Prostate gland (tissue), 2 donors: ENCODE data around the gene PPP4R1.

Experiments
- CTCF ChIP-seq, 4 experiments: fragments of 200-600 bp in 2 of 4; fragments of 450-650 bp in 2 of 4; sonication (generic) in 2 of 4; IDR thresholded peaks; 1 replicate in 3 of 4; 2 replicates in 1 of 4; pipeline ENCODE4 v1.5.1; 2016 to 2019; ENCODE audit warnings: antibody characterized with exemption in 4 of 4, mild to moderate bottlenecking in 2 of 4, moderate library complexity in 2 of 4
- POLR2A ChIP-seq: fragments of 450-650 bp; IDR thresholded peaks from one replicate; pipeline ENCODE4 v1.6.1; 2016; ENCODE audit warnings: antibody characterized with exemption, mild to moderate bottlenecking

DNA sequence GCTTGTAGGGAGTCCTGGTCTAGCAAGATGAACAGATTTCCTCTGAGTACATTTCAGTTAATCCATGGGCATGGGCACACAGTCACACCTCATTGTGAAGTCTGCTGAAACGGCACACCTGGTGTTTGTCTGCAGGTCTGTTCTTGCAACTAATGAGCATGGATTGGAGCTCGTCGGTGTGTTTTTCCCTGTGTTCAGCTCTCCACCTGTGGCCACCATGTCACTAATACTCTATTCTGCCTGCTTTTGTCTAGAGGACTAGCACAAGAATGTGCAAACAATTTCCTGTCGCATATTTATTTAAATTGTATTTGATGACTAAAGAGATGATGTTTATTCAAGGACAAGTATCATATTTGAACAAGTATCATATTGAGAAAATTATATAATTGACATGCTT is 24.5 kb upstream of the PPP4R1 start:
- TF ChIP-seq CTCF (IDR thresholded peaks at IDR 0.05): no peak
- no peak for TF ChIP-seq POLR2A
